HG03575 (cell line): ENCODE measurements around the gene ABCB11.
"Not testable (repeated sequence)": the region's sequence is repeated elsewhere in the genome, so short reads cannot be mapped to it uniquely, and the experiment has no call there.

Experiments
- ATAC-seq: cut with Tn5 transposase; IDR thresholded peaks from one replicate; pipeline ENCODE4 v1.9.1; 2021; ENCODE audit not compliant: unreplicated experiment, insufficient number of reproducible peaks, low FRiP score; ENCODE audit errors: extremely low read depth

Gene ABCB11

DNA sequence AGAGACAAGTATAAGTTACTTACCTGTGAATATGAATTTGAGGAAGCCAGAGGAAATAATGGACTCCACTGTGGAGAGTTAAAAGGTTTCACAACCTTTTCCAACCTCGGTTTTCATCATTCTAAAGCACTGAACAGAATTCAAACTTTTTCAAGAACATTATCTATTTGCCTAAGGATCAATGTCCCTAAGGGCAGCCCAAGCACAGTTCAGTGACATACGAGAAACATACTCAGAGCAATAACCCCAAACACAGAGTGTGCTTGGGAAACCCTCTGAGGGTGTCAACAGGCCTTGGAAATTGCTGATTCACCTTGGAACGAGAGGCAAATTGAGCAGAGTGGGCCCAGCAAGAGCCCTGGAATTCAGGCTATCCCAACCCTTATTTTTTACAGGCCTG lies at the start of gene ABCB11:
TSS of gene ABCB11 (minus strand) at position 123 of the 400 bp plus-strand sequence. CDS start 13,199 bp downstream, outside the sequence.
- ATAC-seq, result no peak

DNA sequence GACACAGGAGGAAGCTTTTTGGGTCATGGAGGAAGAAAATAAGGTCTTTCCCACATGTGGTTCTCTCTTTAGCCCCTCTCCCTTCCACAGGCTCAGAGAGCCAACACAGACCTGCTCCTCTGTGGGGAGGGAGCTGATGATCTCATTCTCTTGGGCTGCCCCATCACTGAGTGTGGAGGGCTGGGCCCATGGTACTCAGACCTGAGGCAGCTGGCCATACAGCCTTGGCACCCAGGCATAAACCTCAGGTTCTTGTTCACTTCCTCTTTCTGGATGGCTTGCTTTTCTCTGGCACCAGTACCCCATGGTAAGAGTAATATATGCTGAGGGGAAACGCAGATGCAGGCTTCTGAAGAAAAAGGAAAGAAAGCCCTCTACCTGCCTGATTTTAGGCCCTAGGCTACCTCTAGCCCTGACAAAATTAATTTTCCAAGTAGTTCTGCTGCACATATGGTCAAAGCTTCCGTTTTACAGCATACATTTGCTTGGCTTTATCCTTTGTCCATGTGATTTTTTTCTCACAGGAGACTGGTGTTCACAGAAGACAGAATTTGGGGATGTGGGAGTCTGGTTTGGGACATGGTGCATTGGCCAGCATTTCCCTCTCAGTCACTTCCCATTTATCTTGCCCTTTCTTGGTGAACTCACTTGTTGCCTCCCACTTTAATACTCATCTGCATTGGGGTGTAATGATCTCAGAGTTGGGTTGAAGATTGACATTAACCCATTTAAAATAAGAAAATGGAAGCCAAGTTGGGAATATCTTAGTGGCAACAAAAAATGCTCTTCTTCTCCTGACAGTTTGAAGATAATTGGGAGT lies 49.3 kb upstream of the ABCB11 start:
- ATAC-seq, result no peak

DNA sequence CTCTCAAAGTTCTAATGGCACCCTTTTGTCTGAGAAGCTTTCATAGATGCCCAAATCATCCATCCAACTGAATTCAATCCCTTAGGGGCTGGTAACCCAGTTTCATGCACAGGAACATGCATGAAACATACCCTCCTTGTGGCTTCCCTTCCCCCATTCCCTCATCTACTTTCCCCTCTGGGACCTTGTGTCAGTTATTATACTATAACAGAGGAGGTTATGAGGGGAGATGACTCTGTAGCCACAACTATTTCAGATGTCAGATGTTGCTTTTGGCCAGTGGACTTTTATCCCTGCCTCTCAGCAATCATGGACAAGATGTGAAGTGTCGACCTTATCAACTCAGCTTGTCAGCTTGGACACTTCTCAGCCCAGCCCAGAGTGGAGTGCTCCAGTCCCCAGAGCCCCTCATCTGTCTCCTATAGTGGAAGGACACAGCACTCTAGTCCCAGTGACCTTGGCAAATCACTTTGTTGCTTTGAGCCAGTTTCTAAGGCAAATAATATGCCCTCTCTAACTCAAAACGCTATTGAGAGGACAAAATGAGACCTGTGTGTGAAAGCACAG lies 46.6 kb upstream of the ABCB11 start:
- ATAC-seq, result no peak

DNA sequence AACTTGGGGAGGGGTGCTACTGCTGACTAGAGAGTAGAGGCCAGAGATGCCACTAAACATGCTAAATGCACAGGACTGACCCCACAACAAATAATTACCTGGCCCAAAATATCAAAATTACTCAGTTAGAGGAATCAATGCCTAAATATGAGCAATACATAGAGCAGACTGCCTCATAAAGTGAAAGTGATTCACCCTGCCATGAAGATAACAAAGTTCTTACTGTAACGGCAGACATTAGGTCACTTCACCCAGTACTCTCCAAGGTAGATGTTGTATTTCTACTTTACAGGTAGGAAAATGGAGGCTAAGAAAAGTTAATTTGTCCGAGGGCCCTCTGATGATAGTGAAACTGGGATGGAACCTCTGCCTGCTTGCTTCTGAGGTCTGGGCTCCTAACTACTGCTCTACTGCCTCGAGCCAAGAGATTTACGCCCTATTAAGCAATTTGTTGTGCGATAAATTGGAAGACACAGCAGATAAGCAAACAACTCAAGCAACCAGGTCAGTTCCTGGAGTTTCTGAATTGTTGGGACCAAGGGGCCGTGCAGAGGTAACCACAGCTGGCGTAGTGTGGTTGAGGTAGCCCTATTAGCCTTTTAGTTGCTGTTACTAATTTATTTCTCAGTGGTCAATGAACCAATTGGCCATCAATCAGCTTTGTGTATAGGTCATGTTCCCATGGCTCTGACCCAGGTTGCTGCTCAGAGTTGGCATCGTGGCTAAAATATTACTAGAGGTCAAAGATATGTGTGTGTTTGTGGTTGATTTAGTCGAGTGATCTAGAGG lies 43.0 kb upstream of the ABCB11 start:
- no peak for ATAC-seq

DNA sequence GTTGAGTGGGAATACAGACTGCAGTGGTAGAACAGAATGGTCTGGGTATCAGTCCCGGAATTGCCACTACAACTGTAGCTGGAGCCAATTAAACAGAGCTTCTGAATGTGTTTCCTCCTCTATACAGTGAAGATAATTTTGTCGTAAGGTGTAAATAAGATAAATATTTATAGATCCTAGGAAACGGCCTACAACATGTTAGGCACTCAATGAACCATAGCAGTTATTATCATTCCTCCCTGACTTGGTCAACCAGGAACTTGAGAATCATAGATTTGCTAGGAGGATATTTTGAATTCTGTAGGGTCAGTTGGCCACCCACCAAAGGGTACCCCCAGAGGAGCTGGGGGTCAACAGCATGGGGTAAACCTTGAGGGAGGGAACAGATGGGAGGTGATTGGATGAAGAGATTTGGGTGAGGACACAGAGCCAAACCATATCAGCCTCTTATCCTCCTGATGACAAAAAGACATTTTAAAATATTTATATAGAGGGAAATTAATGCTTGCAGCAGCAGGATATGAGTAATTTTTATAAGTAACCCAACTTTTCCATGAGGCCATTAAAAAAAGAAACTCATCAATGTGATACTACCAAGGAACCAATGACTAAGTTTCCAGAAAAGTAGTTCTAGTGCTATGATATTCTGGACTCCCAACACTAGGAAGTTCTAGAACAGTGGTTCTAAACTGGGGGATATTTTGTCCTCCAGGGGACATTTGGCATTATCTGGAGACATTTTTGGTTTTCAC lies 42.3 kb upstream of the ABCB11 start:
- ATAC-seq, result no peak

DNA sequence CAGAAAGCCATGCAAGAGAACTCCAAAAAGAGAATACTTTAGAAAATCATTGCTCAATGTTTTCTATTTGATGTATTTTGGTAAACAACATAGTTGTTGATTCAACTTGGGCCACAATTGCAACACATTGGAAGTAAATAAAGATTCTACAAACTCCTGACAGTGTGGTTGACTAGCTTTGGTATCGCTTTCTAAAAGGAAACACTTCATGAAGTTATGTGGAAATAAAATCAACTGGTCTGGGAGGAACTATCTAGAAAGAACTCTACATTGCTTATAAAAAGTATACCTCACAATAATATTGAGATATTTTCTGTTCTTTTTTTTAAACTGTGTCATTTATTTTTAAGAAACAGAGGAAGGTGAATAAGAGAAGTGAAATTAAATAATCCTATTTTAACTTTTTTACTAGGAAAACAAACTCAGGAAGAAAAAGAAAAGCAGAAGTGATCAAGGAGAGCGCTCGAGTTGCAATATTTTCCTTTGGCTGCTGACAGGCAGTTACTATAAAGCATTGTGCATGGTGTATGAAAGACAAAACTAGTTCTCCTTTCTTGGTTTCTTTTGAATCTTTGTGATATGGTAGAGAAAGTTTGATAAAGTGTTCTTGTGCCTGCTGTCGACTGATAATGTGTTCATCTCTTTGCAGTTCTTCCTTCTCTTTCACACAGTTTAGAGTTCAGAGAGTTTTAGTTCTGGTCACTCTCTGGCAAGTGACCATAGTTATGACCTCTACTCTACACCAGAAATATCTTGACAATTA lies 41.2 kb upstream of the ABCB11 start:
- peak; percentile 43 for ATAC-seq

DNA sequence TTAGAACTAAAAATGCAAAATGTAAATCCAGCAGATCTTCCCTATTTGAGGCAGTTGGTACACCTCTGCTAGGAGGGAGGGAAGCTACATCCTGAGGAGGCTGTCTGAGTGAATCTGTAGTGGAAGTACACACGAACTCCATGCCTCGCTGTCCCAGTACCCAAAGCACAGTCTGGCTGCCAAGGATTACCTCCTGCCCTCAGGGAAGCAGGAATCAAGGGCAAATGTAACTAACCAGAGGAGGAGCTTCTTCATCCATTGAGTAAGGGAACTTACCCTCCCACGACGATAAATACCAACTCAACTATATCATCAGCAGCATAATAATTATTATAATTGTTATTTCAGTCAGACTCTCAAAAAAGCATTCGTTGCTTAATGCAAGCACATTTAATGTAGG lies 40.3 kb upstream of the ABCB11 start:
- ATAC-seq, result no peak

DNA sequence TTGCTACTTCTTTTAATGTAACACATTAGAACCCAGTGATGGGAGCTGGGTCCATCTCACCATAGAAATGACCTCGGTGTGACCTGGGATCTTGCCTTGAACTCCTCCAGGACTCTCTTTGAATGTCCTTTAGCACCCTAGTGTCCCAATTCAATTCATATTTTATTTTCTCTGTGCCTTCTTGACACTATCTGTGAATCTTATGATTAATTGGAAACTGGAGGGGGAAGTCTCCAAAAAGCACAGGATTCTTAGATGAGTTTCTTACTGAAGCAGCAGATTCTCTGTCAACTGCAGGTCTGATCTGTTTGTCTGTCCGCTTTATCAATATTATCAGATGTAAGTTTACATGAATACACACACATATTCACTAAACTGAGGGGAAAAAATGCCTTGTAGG lies 38.7 kb upstream of the ABCB11 start:
- ATAC-seq, result no peak

DNA sequence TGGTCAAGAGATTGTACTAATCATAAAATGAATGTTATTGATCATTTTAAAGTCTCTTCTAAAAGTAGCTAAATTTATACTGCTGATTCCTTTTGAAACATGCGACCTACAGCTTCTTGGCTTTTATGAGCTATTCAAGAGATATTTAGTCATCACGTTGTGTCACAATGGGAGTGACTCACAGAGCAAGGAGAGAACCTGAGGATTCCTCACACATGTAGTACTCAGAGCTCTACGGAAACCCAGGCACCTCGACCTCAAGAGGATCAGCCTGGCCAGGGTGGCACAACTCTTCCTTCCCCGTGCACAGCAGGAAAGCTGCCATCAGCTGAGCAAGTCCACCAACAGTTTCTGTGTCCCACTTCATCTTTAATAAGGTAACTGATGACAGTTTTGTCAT lies 38.2 kb upstream of the ABCB11 start, which contains the start of gene DHRS9:
TSS of gene DHRS9 (plus strand) at position 223 of the 400 bp plus-strand sequence. CDS start 12,019 bp downstream, outside the sequence.
- no peak for ATAC-seq

DNA sequence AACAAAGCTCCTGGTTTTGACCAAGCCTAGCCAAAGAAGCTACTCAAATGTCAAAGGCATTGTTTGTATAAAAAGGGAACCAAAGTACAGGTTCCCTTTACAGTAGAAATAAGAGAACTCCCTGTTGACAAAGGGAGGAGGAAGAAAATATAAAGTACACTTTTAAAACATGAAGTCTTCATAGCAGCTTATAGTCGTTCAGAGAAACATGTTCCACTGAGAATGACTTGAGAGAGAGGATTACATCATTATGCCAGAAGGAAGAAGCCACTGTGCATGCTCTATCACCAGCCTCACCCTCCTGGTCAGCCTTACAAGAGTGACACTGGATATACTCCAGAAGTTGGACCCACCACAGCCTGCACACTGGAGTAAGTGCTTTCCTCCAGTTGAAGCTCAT lies 35.8 kb upstream of the ABCB11 start:
- no peak for ATAC-seq

DNA sequence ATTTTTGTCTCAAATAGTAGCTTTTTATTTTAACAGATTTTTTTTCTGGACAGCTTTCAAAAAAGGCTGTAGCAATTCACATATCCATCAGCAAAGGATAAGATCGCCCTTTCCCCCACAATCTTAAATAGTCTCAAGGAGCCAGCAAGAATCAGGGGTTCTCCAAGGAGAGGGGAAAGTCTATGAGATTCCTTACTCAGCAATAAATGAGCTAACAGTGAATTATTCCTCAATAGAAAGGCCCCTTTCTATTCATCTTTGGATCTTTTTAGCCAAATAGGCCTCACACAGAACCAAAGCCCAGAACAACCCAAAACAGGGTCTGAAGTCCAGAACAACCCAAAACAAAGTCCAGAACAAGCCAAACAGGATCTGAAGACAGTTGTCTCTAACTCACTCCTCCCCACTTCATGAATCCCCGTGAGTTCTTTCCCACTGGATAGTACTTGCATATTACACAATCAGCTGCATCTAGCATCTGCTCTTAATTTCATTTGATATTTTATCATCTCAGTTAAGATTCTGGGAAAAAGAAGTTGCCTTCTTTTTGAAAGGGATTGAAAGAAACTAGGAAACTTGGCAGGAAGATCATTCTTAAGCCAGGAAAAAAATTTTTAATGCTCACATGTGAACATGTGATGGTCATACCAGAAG lies 34.9 kb upstream of the ABCB11 start:
- ATAC-seq, result no peak

DNA sequence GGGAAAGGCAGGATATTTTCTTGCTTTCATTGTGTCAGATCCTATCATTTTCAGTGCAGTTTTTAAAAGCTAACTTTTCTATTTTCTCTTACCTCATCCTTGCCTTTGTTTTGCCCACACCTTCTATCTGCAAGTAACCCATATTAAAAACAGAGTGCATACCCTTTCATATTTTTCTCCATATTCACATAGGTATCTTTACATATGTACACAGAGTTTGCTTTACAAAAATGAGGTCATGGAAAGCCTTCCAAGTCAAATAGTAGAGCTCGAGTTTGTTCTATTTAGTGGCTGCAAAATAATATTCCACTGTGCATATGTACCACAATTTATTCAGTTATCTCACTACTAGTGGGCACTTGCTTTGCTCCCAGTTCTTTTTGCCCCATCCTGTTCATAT lies 34.3 kb upstream of the ABCB11 start:
- no peak for ATAC-seq

DNA sequence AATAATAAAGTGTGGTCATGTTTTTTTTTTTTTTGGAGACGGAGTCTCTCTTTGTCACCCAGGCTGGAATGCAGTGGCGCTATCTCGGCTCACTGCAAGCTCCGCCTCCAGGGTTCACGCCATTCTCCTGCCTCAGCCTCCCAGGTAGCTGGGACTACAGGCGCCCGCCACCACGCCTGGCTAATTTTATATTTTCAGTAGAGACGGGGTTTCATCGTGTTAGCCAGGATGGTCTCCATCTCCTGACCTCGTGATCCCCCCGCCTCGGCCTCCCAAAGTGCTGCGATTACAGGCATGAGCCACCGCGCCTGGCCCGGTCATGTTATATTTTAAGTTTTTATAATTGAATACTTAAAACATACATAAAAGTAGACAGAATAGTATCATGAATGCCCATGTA lies 33.1 kb upstream of the ABCB11 start:
- not testable (repeated sequence) for ATAC-seq

DNA sequence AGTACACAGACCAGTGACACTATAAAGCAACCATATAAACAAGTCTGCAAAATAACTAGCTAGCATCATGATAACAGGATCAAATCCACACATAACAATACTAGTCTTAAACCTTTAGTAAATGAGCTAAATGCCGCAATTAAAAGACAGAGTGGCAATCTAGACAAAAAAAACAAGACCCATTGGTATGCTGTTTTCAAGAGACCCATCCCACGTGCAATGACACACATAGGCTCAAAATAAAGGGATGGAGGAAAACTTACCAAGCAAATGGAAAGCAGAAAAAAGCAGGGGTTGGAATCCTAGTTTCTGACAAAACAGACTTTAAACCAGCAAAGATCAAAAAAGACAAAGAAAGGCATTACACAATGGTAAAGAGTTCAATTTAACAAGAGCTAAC lies 23.5 kb upstream of the ABCB11 start:
- not testable (repeated sequence) for ATAC-seq

DNA sequence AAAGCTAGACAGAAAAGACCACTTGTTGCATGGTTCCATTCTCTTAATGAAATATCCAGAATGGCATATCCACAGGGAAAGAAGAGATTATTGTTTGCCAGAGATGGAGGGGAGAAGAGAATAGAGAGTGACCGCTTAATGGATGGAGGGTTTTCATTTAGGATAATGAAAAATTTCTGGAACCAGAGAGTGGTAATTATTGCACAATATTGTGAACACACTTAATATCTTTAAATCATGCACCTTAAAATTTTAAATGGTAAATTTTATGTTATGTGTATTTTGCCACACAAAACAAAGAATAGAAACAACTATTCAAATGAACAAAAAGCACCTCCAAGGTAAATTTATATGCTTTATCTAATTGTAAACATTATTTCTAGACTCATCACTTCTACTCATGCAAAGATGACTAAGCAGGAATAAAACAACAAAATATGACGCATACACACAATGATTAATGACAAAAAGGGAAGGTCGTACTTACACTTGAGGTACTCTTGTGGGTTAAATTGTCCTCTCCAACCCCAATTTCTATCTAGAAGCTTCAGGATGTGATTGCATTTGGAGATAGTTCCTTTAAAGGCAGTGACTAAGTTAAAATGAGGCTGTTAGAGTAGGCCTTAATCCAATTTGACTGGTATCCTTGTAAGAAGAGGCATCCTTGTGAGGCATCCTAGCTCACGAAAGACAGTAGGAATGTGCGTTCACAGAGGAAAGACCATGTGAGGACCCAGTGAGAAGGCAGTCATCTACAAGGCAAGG lies 19.5 kb upstream of the ABCB11 start:
- no peak for ATAC-seq

DNA sequence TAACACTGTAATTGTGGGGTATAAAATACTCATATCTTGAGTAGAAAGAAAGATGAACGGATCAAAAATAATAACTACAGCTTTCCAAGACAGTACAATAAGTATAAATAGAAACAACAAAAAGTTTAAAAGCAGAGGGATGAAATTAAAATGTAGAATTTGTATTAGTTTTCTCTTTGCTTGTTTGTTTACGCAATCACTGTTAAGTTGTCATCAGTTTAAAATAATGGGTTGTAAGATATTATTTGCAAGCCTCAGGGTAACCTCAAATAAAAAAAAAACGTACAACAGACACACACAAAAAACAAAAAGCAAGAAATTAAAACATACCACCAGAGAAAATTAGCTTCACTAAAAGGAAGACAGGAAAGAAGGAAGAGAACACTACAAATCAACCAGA lies 18.0 kb upstream of the ABCB11 start:
- ATAC-seq, result no peak
